Spleen (tissue), 11 donors: ENCODE data around the gene RBM8A. TPM values are rescaled to one million over a fixed set of nuclear protein-coding genes. Genes with fewer than 3 reads are reported as not detected.

ENCODE experiments used
- DNase-seq: peaks from one replicate; pipeline ENCODE4 v3.0.0-alpha.2; 2020
- H3K27ac ChIP-seq, 8 donors: fragments of 200-600 bp; sonication (generic) in 7 of 8; 1 replicate in 4 of 8; 2 replicates in 4 of 8; pipeline versions ENCODE4 v1.5.0 to v1.8.0; 2016 to 2021; ENCODE audit warnings: inconsistent platforms in 4 of 8, mild to moderate bottlenecking in 4 of 8, moderate library complexity in 1 of 8
- H3K27me3 ChIP-seq, 7 donors: fragments of 200-600 bp; sonication (generic) in 6 of 7; replicated peaks in 1 of 7; 1 replicate in 4 of 7; 2 replicates in 3 of 7; pipeline versions ENCODE4 v1.5.0 to v1.8.0; 2016 to 2021; ENCODE audit warnings: inconsistent platforms in 3 of 7, mild to moderate bottlenecking in 1 of 7
- H3K36me3 ChIP-seq, 6 donors: fragments of 200-600 bp; sonication (generic) in 5 of 6; 1 replicate in 4 of 6; 2 replicates in 2 of 6; pipeline versions ENCODE4 v1.5.0 to v1.8.0; 2016 to 2021; ENCODE audit warnings: inconsistent platforms in 2 of 6
- H3K4me1 ChIP-seq, 6 donors: fragments of 200-600 bp; sonication (generic) in 5 of 6; 1 replicate in 3 of 6; 2 replicates in 3 of 6; pipeline versions ENCODE4 v1.5.0 to v1.8.0; 2016 to 2021; ENCODE audit warnings: inconsistent platforms in 3 of 6
- H3K4me3 ChIP-seq, 8 donors: fragments of 200-600 bp; sonication (generic) in 7 of 8; 1 replicate in 4 of 8; 2 replicates in 4 of 8; pipeline versions ENCODE4 v1.5.0 to v1.8.0; 2016 to 2021; ENCODE audit warnings: inconsistent platforms in 4 of 8, mild to moderate bottlenecking in 4 of 8, moderate library complexity in 2 of 8
- H3K9me3 ChIP-seq, 8 donors: fragments of 200-600 bp; sonication (generic) in 7 of 8; 1 replicate in 4 of 8; 2 replicates in 4 of 8; pipeline versions ENCODE4 v1.5.0 to v1.8.0; 2016 to 2021; ENCODE audit warnings: inconsistent platforms in 4 of 8
- CTCF ChIP-seq, 11 experiments: fragments of 200-600 bp in 7 of 11; fragments of 450-650 bp in 4 of 11; sonication (generic) in 4 of 11; IDR thresholded peaks in 8 of 11; conservative IDR thresholded peaks in 3 of 11; 1 replicate in 7 of 11; 2 replicates in 4 of 11; pipeline versions ENCODE4 v1.4.0 to v1.8.0; 2016 to 2021; ENCODE audit warnings: antibody characterized with exemption in 11 of 11, inconsistent platforms in 4 of 11, mild to moderate bottlenecking in 1 of 11
- POLR2A ChIP-seq, 3 donors: fragments of 450-650 bp; IDR thresholded peaks; one replicate each; pipeline ENCODE4 v1.5.1; 2017; ENCODE audit warnings: antibody characterized with exemption in 3 of 3, mild to moderate bottlenecking in 1 of 3
- POLR2AphosphoS5 ChIP-seq, 3 donors: sonication (generic); formaldehyde crosslinking; IDR thresholded peaks; one replicate each; pipeline ENCODE4 v1.5.1; 2017; ENCODE audit warnings: antibody characterized with exemption in 3 of 3
- WGBS, 5 donors: extraction: QIAGEN DNeasy Blood & Tissue Kit in 3 of 5; methylation state at CpG; one replicate each; pipeline versions ENCODE4 v1.1.5 to v1.1.7; 2013 to 2018; 5-methylcytosine and 5-hydroxymethylcytosine counted together
- intact Hi-C: fragments of 100-400 bp; cut with DNase I; formaldehyde crosslinking; loops from one replicate; pipeline ENCODE4 v1.15.0; 2023; ENCODE audit warnings: low total_unique reads
- polyA plus RNA-seq, 3 donors: library from polyadenylated mRNA; stranded (reverse); fragments of 200-250 nt; gene quantifications; one replicate each; pipeline ENCODE4 v1.2.1, GENCODE V29; 2013
- total RNA-seq, 7 donors: library from RNA; depleted of rRNA in 3 of 7; stranded (reverse); fragments of >200 nt in 3 of 7; fragmentation: NEBNext Ultra II Directional in 4 of 7; extraction: Animal tissue kit (Norgen Biotek cat#: 25700) in 4 of 7; gene quantifications; one replicate each; pipeline versions ENCODE4 v1.1.0 to v1.2.1, GENCODE V29; 2016 to 2021
- donor health status: healthy with polysubstance abuse.
- donor health status: DM: no; HTN: no; CAD: no; lungs with moderate emphysema.
- donor health status: DM: no; HTN: no; CAD: no.
- donor health status: Bipolar disorder and iron deficiency.
- donor health status: healthy.
- donor health status: DM: no; HTN: no; CAD: no.
- donor health status: DM: yes; HTN: yes; CAD: no.

Gene RBM8A
- total and polyA plus RNA-seq, 10 donors: 87.0 to 187 (median 118) TPM

GRCh38 chr1:145946477-145946986 is 19.2 kb upstream of the RBM8A start:
- intact Hi-C loops: no loop called here
- peaks cover 0 to 87% (median 20%) of the 10 kb centered on the region in 6 donors for H3K36me3 ChIP-seq
- H3K4me1 ChIP-seq: peaks cover 0 to 41% (median 16%) of the 10 kb centered on the region in 6 donors
- no peak for TF ChIP-seq CTCF (IDR thresholded peaks at IDR 0.05 in 8 of 11, conservative IDR thresholded peaks at IDR 0.05 in 3 of 11)
- no peak for TF ChIP-seq POLR2AphosphoS5 (IDR thresholded peaks at IDR 0.05)
- no peak for TF ChIP-seq POLR2A (IDR thresholded peaks at IDR 0.05)
- H3K9me3 ChIP-seq: no peaks in the 10 kb centered on the region
- H3K27ac ChIP-seq: no peak overlapping the region
- H3K4me3 ChIP-seq: no peak overlapping the region
- no peaks in the 10 kb centered on the region for H3K27me3 ChIP-seq
- DNase-seq: no peak
- WGBS, 5 donors: 93 to 96% (median 94%) methylated on average over 4 of the region's 4 CpGs

DNA sequence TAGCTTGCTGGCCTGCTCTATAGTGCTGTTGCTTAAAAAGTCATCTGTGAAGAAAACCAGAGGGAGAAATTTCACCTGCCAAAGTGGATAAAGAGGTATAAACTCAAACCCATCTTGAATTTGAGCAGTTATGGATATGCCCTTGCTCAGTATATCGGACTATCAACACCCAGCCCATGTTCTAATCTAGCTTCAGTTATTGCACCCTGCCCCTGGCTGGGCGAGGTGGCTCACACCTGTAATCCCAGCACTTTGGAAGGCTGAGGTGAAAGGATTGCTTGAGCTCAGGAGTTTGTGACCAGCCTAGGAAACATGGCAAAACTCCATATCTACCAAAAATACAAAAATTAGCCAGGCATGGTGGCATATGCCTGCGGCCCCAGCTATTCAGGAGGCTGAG is 17.2 kb upstream of the RBM8A start:
- WGBS, 5 donors: 78 to 99% (median 97%) methylated on average over 3 of the region's 3 CpGs
- TF ChIP-seq POLR2AphosphoS5 (IDR thresholded peaks at IDR 0.05): no peak
- TF ChIP-seq CTCF (IDR thresholded peaks at IDR 0.05 in 8 of 11, conservative IDR thresholded peaks at IDR 0.05 in 3 of 11): no peak
- no peak for TF ChIP-seq POLR2A (IDR thresholded peaks at IDR 0.05)
- intact Hi-C loops: no loop called here
- no peak for DNase-seq
- Histone ChIP-seq H3K4me3 (no peak overlapping the region), H3K27ac (no peak overlapping the region), H3K36me3 (peaks cover 0 to 88% (median 30%) of the 10 kb centered on the region in 6 donors), H3K9me3 (no peaks in the 10 kb centered on the region), H3K27me3 (no peaks in the 10 kb centered on the region), H3K4me1 (peaks cover 0 to 25% (median 7%) of the 10 kb centered on the region in 6 donors)

- peaks cover 0 to 20% (median 4%) of the 10 kb centered on the region in 6 donors for H3K4me1 ChIP-seq
- no peaks in the 10 kb centered on the region for H3K27me3 ChIP-seq
- DNase-seq: no peak
- peaks cover 0 to 95% (median 30%) of the 10 kb centered on the region in 6 donors for H3K36me3 ChIP-seq
- intact Hi-C loops: no loop called here
- no peak overlapping the region for H3K4me3 ChIP-seq
- peak overlapping the region in 6 of 8 donors; percentile 16 to 66 (median 48) for H3K27ac ChIP-seq
- no peaks in the 10 kb centered on the region for H3K9me3 ChIP-seq
- WGBS, 5 donors: 69 to 83% (median 76%) methylated on average over 6 of the region's 6 CpGs
- TF ChIP-seq POLR2A (IDR thresholded peaks at IDR 0.05): no peak
- TF ChIP-seq POLR2AphosphoS5 (IDR thresholded peaks at IDR 0.05): no peak
- no peak for TF ChIP-seq CTCF (IDR thresholded peaks at IDR 0.05 in 8 of 11, conservative IDR thresholded peaks at IDR 0.05 in 3 of 11)
Measured at GRCh38 chr1:145942871-145943270, 15.6 kb upstream of the RBM8A start.

GRCh38 chr1:145942405-145942804 is 15.1 kb upstream of the RBM8A start:
- Histone ChIP-seq H3K4me1 (peaks cover 0 to 25% (median 7%) of the 10 kb centered on the region in 6 donors), H3K27me3 (no peaks in the 10 kb centered on the region), H3K36me3 (peaks cover 0 to 97% (median 30%) of the 10 kb centered on the region in 6 donors), H3K4me3 (no peak overlapping the region), H3K9me3 (no peaks in the 10 kb centered on the region), H3K27ac (peak overlapping the region in 5 of 8 donors; percentile 4 to 66 (median 56))
- intact Hi-C loops: no loop called here
- 73 to 91% (median 79%) methylated on average over 4 of the region's 4 CpGs for WGBS, 5 donors
- no peak for DNase-seq
- no peak for TF ChIP-seq POLR2A (IDR thresholded peaks at IDR 0.05)
- no peak for TF ChIP-seq POLR2AphosphoS5 (IDR thresholded peaks at IDR 0.05)
- TF ChIP-seq CTCF (IDR thresholded peaks at IDR 0.05 in 8 of 11, conservative IDR thresholded peaks at IDR 0.05 in 3 of 11): no peak
